ENCODE data around the gene MB21D2.

- no peak for TF ChIP-seq EZH2 (IDR thresholded peaks at IDR 0.05; ENCODE audit: insufficient read depth, low read length)
- TF ChIP-seq CTCF (IDR thresholded peaks at IDR 0.05; ENCODE audit: insufficient read depth, low read depth, low read length), result no peak
Observed at GRCh38 chr3:192881159-192881786, 36.4 kb downstream of the MB21D2 start.
